ENCODE data around the gene ARHGAP33. TPM values are rescaled to one million over a fixed set of nuclear protein-coding genes. Genes with fewer than 3 reads are reported as not detected.
"Not testable (repeated sequence)": the region's sequence is repeated elsewhere in the genome, so short reads cannot be mapped to it uniquely, and the experiment has no call there.

Gene ARHGAP33
- polyA plus RNA-seq, 1 donor (not counting 4 experiments of a cell fraction or from before 2014, with no cell fraction given), result 0.49 TPM

GRCh38 chr19:35767288-35768081 is 7.9 kb upstream of the ARHGAP33 start:
- no peaks in the 10 kb centered on the region for H3K27me3 ChIP-seq (ENCODE audit: control insufficient read depth, extremely low read depth, insufficient read depth, low read length)
- no peaks in the 10 kb centered on the region for H4K20me1 ChIP-seq (ENCODE audit: control insufficient read depth, extremely low read depth, insufficient read depth, low read length)
- no peaks in the 10 kb centered on the region for H3K4me1 ChIP-seq (ENCODE audit: control insufficient read depth, extremely low read depth, insufficient read depth, low read length)
- dilution Hi-C loops (cut with MboI; ENCODE audit: extremely low pct_ligation_motif_present, low sequenced_read_pairs), result no loop called here
- H3K79me2 ChIP-seq (ENCODE audit: control insufficient read depth, insufficient read depth, low read length), result no peaks in the 10 kb centered on the region
- H3K9ac ChIP-seq (ENCODE audit: control insufficient read depth, extremely low read depth, insufficient read depth, low read length), result no peak overlapping the region
- no peaks in the 10 kb centered on the region for H3K9me3 ChIP-seq (ENCODE audit: control insufficient read depth, low read depth, low read length)
- no peak for FAIRE-seq
- H3K4me3 ChIP-seq (ENCODE audit: control insufficient read depth in 2 of 3, extremely low read depth in 1 of 3, insufficient read depth in 2 of 3, low read depth in 1 of 3, low read length in 3 of 3), result no peak overlapping the region
- H3K36me3 ChIP-seq (ENCODE audit: control insufficient read depth in 2 of 2, extremely low read depth in 1 of 2, insufficient read depth in 2 of 2, low read length in 2 of 2), result peaks cover 7 to 13% of the 10 kb centered on the region in 2 experiments
- no peak for TF ChIP-seq CTCF (optimal IDR thresholded peaks at IDR 0.05 in 1 of 3, IDR thresholded peaks at IDR 0.05 in 1 of 3, conservative IDR thresholded peaks at IDR 0.05 in 1 of 3; ENCODE audit: extremely low read depth in 1 of 3, insufficient read depth in 2 of 3, low read length in 3 of 3)
- TF ChIP-seq EZH2 (IDR thresholded peaks at IDR 0.05; ENCODE audit: low read length), result no peak
- H2AFZ ChIP-seq (ENCODE audit: control insufficient read depth, low read length), result no peak overlapping the region
- H3K27ac ChIP-seq (ENCODE audit: control insufficient read depth, insufficient read depth, low read length), result no peak overlapping the region
- H3K4me2 ChIP-seq (ENCODE audit: control insufficient read depth, extremely low read depth, insufficient read depth, low read depth, low read length), result no peak overlapping the region
- no peak for DNase-seq (ENCODE audit: low read depth, low spot score)
- H3K9me1 ChIP-seq (ENCODE audit: control insufficient read depth, extremely low read depth, insufficient read depth, low read length), result no peaks in the 10 kb centered on the region

- H3K9ac ChIP-seq (ENCODE audit: control insufficient read depth, extremely low read depth, insufficient read depth, low read length), result no peak overlapping the region
- H4K20me1 ChIP-seq (ENCODE audit: control insufficient read depth, extremely low read depth, insufficient read depth, low read length), result no peaks in the 10 kb centered on the region
- no peak for FAIRE-seq
- H3K27ac ChIP-seq (ENCODE audit: control insufficient read depth, insufficient read depth, low read length), result no peak overlapping the region
- no peak overlapping the region for H3K4me3 ChIP-seq (ENCODE audit: control insufficient read depth in 2 of 3, extremely low read depth in 1 of 3, insufficient read depth in 2 of 3, low read depth in 1 of 3, low read length in 3 of 3)
- H3K4me2 ChIP-seq (ENCODE audit: control insufficient read depth, extremely low read depth, insufficient read depth, low read depth, low read length), result no peak overlapping the region
- DNase-seq (ENCODE audit: low read depth, low spot score), result no peak
- no peak for TF ChIP-seq EZH2 (IDR thresholded peaks at IDR 0.05; ENCODE audit: low read length)
- TF ChIP-seq CTCF (optimal IDR thresholded peaks at IDR 0.05 in 1 of 3, IDR thresholded peaks at IDR 0.05 in 1 of 3, conservative IDR thresholded peaks at IDR 0.05 in 1 of 3; ENCODE audit: extremely low read depth in 1 of 3, insufficient read depth in 2 of 3, low read length in 3 of 3), result no peak
- no peaks in the 10 kb centered on the region for H3K4me1 ChIP-seq (ENCODE audit: control insufficient read depth, extremely low read depth, insufficient read depth, low read length)
- no peaks in the 10 kb centered on the region for H3K9me3 ChIP-seq (ENCODE audit: control insufficient read depth, low read depth, low read length)
- H3K27me3 ChIP-seq (ENCODE audit: control insufficient read depth, extremely low read depth, insufficient read depth, low read length), result no peaks in the 10 kb centered on the region
- dilution Hi-C loops (cut with MboI; ENCODE audit: extremely low pct_ligation_motif_present, low sequenced_read_pairs), result no loop called here
- H3K79me2 ChIP-seq (ENCODE audit: control insufficient read depth, insufficient read depth, low read length), result no peaks in the 10 kb centered on the region
- H2AFZ ChIP-seq (ENCODE audit: control insufficient read depth, low read length), result no peak overlapping the region
- peaks cover 7 to 13% of the 10 kb centered on the region in 2 experiments for H3K36me3 ChIP-seq (ENCODE audit: control insufficient read depth in 2 of 2, extremely low read depth in 1 of 2, insufficient read depth in 2 of 2, low read length in 2 of 2)
- no peaks in the 10 kb centered on the region for H3K9me1 ChIP-seq (ENCODE audit: control insufficient read depth, extremely low read depth, insufficient read depth, low read length)
Measured at GRCh38 chr19:35768082-35768421, 7.3 kb upstream of the ARHGAP33 start.

GRCh38 chr19:35772362-35772761 is 3.0 kb upstream of the ARHGAP33 start:
- FAIRE-seq; H3K4me2 ChIP-seq (ENCODE audit: control insufficient read depth, extremely low read depth, insufficient read depth, low read depth, low read length); dilution Hi-C loops (cut with MboI; ENCODE audit: extremely low pct_ligation_motif_present, low sequenced_read_pairs); H3K36me3 ChIP-seq (ENCODE audit: control insufficient read depth in 2 of 2, extremely low read depth in 1 of 2, insufficient read depth in 2 of 2, low read length in 2 of 2); H3K9me1 ChIP-seq (ENCODE audit: control insufficient read depth, extremely low read depth, insufficient read depth, low read length); DNase-seq (ENCODE audit: low read depth, low spot score); H2AFZ ChIP-seq (ENCODE audit: control insufficient read depth, low read length); H3K9ac ChIP-seq (ENCODE audit: control insufficient read depth, extremely low read depth, insufficient read depth, low read length); H3K9me3 ChIP-seq (ENCODE audit: control insufficient read depth, low read depth, low read length); H3K27ac ChIP-seq (ENCODE audit: control insufficient read depth, insufficient read depth, low read length); H3K27me3 ChIP-seq (ENCODE audit: control insufficient read depth, extremely low read depth, insufficient read depth, low read length); H3K79me2 ChIP-seq (ENCODE audit: control insufficient read depth, insufficient read depth, low read length); H3K4me1 ChIP-seq (ENCODE audit: control insufficient read depth, extremely low read depth, insufficient read depth, low read length); H3K4me3 ChIP-seq (ENCODE audit: control insufficient read depth in 2 of 3, extremely low read depth in 1 of 3, insufficient read depth in 2 of 3, low read depth in 1 of 3, low read length in 3 of 3); H4K20me1 ChIP-seq (ENCODE audit: control insufficient read depth, extremely low read depth, insufficient read depth, low read length): not testable (repeated sequence)
